ENCODE results near the gene DSE.

GRCh38 chr6:116359131-116359530 lies 11.6 kb upstream of the DSE start:
- TF ChIP-seq POLR2A (IDR thresholded peaks at IDR 0.05) (no peak), CTCF (IDR thresholded peaks at IDR 0.05) (no peak)
